Astrocyte (in vitro differentiated cells and primary cell): ENCODE measurements around the gene JSRP1. TPM values are rescaled to one million over a fixed set of nuclear protein-coding genes. Genes with fewer than 3 reads are reported as not detected.

ENCODE experiments used
- DNase-seq: peaks from one replicate; pipeline ENCODE4 v3.0.0-alpha.2; 2010; ENCODE audit warnings: low read depth
- FAIRE-seq: peaks from 2 replicates; lab custom pipeline; 2011; peaks lifted over from hg19 to GRCh38; lab: Jason Lieb, UNC
- H2AFZ ChIP-seq: 2 replicates; pipeline ENCODE4 v1.6.0; 2012; ENCODE audit warnings: low read depth, low read length, inconsistent platforms
- H3K27ac ChIP-seq: 2 replicates; pipeline ENCODE4 v1.5.1; 2011; ENCODE audit warnings: low read depth, low read length, inconsistent platforms
- H3K27me3 ChIP-seq: 2 replicates; pipeline ENCODE4 v1.6.0; 2011; ENCODE audit warnings: low read length, inconsistent platforms; ENCODE audit not compliant: insufficient read depth
- H3K36me3 ChIP-seq: 2 replicates; pipeline ENCODE4 v1.5.1; 2011; ENCODE audit warnings: low read length, inconsistent platforms; ENCODE audit not compliant: insufficient read depth
- H3K4me1 ChIP-seq: 2 replicates; pipeline ENCODE4 v1.5.1; 2011; ENCODE audit warnings: low read length, inconsistent platforms; ENCODE audit not compliant: insufficient read depth
- H3K4me2 ChIP-seq: 2 replicates; pipeline ENCODE4 v1.6.0; 2012; ENCODE audit warnings: low read length, inconsistent platforms
- H3K4me3 ChIP-seq: 2 replicates; pipeline ENCODE4 v1.5.1; 2011; ENCODE audit warnings: low read depth, mild to moderate bottlenecking, low read length, inconsistent platforms; ENCODE audit not compliant: insufficient read depth
- H3K79me2 ChIP-seq: 2 replicates; pipeline ENCODE4 v1.6.0; 2012; ENCODE audit warnings: mild to moderate bottlenecking, low read length, inconsistent platforms; ENCODE audit not compliant: insufficient read depth
- H3K9ac ChIP-seq: 2 replicates; pipeline ENCODE4 v1.6.0; 2012; ENCODE audit warnings: mild to moderate bottlenecking, low read length, inconsistent platforms
- H3K9me3 ChIP-seq: 2 replicates; pipeline ENCODE4 v1.5.1; 2012; ENCODE audit warnings: low read depth, mild to moderate bottlenecking, low read length, inconsistent platforms; ENCODE audit not compliant: insufficient read depth
- H4K20me1 ChIP-seq: 2 replicates; pipeline ENCODE4 v1.6.0; 2012; ENCODE audit warnings: low read length, inconsistent platforms; ENCODE audit not compliant: insufficient read depth
- H3K27ac Mint-ChIP-seq: one replicate; pipeline ENCODE4 v1.8.0; 2021; ENCODE audit warnings: mild to moderate bottlenecking, mixed read lengths; ENCODE audit not compliant: unreplicated experiment
- H3K27me3 Mint-ChIP-seq: one replicate; pipeline ENCODE4 v1.8.0; 2021; ENCODE audit warnings: low read depth, mixed read lengths; ENCODE audit not compliant: unreplicated experiment
- H3K36me3 Mint-ChIP-seq: one replicate; pipeline ENCODE4 v1.8.0; 2021; ENCODE audit warnings: low read depth, mixed read lengths; ENCODE audit not compliant: unreplicated experiment
- H3K4me1 Mint-ChIP-seq: one replicate; pipeline ENCODE4 v1.8.0; 2021; ENCODE audit warnings: low read depth, mixed read lengths; ENCODE audit not compliant: unreplicated experiment
- H3K4me3 Mint-ChIP-seq: one replicate; pipeline ENCODE4 v1.8.0; 2021; ENCODE audit warnings: mild to moderate bottlenecking, moderate library complexity, mixed read lengths; ENCODE audit not compliant: unreplicated experiment
- H3K9me3 Mint-ChIP-seq: one replicate; pipeline ENCODE4 v1.8.0; 2021; ENCODE audit warnings: mild to moderate bottlenecking, mixed read lengths; ENCODE audit not compliant: unreplicated experiment
- CTCF ChIP-seq: IDR thresholded peaks from 2 replicates; pipeline ENCODE4 v1.5.1; 2011; ENCODE audit warnings: low read depth, mild to moderate bottlenecking, inconsistent platforms, low read length, moderate library complexity; ENCODE audit not compliant: insufficient read depth
- EZH2 ChIP-seq: IDR thresholded peaks from 2 replicates; pipeline ENCODE4 v1.6.1; 2012; ENCODE audit warnings: mild to moderate bottlenecking, low read length, inconsistent platforms; ENCODE audit not compliant: insufficient read depth
- total RNA-seq: library from RNA; stranded (reverse); gene quantifications from 2 replicates; pipeline ENCODE4 v1.2.1, GENCODE V29; 2021

JSRP1 gene
- total RNA-seq, 1 donor from 2014 or later: 0.36 TPM

GRCh38 chr19:2249010-2249866 is 7.0 kb downstream of the JSRP1 start, which contains the start of gene AMH:
Gene AMH, plus strand, starts transcription at chr19:2249323. Its CDS starts 10 bp downstream, at chr19:2249333.
- Mint-ChIP-seq H3K27me3 (peaks cover 3% of the 10 kb centered on the region), H3K9me3 (no peaks in the 10 kb centered on the region), H3K4me3 (no peak within 1 kb of the TSS), H3K27ac (no peak within 1 kb of the TSS), H3K36me3 (peaks cover 1% of the 10 kb centered on the region), H3K4me1 (no peaks in the 10 kb centered on the region)
- Histone ChIP-seq H2AFZ (no peak within 1 kb of the TSS), H3K9me3 (no peaks in the 10 kb centered on the region), H3K4me3 (no peak within 1 kb of the TSS), H3K9ac (no peak within 1 kb of the TSS), H3K36me3 (peaks cover 13% of the 10 kb centered on the region), H3K4me2 (no peak within 1 kb of the TSS), H4K20me1 (peaks cover 74% of the 10 kb centered on the region), H3K27ac (no peak within 1 kb of the TSS), H3K27me3 (peaks cover 22% of the 10 kb centered on the region), H3K4me1 (peaks cover 7% of the 10 kb centered on the region), H3K79me2 (peaks cover 14% of the 10 kb centered on the region)
- DNase-seq (no peak), FAIRE-seq (no peak)
- TF ChIP-seq CTCF (no peak), EZH2 (no peak)

GRCh38 chr19:2248136-2249009 is 7.8 kb downstream of the JSRP1 start:
- no peaks in the 10 kb centered on the region for H3K27me3 Mint-ChIP-seq
- H3K9me3 ChIP-seq: no peaks in the 10 kb centered on the region
- no peak overlapping the region for H3K27ac Mint-ChIP-seq
- H3K4me3 Mint-ChIP-seq: no peak overlapping the region
- peaks cover 76% of the 10 kb centered on the region for H4K20me1 ChIP-seq
- H3K79me2 ChIP-seq: peaks cover 23% of the 10 kb centered on the region
- H2AFZ ChIP-seq: no peak overlapping the region
- no peak overlapping the region for H3K4me3 ChIP-seq
- no peaks in the 10 kb centered on the region for H3K4me1 Mint-ChIP-seq
- H3K36me3 Mint-ChIP-seq: no peaks in the 10 kb centered on the region
- no peaks in the 10 kb centered on the region for H3K9me3 Mint-ChIP-seq
- peaks cover 21% of the 10 kb centered on the region for H3K27me3 ChIP-seq
- TF ChIP-seq CTCF (no peak), EZH2 (no peak)
- DNase-seq (no peak), FAIRE-seq (no peak)
- H3K36me3 ChIP-seq: peaks cover 14% of the 10 kb centered on the region
- no peak overlapping the region for H3K4me2 ChIP-seq
- no peak overlapping the region for H3K27ac ChIP-seq
- no peak overlapping the region for H3K9ac ChIP-seq
- H3K4me1 ChIP-seq: peaks cover 7% of the 10 kb centered on the region
